Psoas muscle (tissue), 8 donors: ENCODE data around the gene ANKRD42. TPM values are rescaled to one million over a fixed set of nuclear protein-coding genes. Genes with fewer than 3 reads are reported as not detected.
"Not testable (repeated sequence)": the region's sequence is repeated elsewhere in the genome, so short reads cannot be mapped to it uniquely, and the experiment has no call there.

Source experiments
- ATAC-seq, 4 donors: fragments of 200-7000 bp; cut with Tn5 transposase; one replicate each; pipeline ENCODE4 v1.9.1; 2020; ENCODE audit warnings: moderate library complexity in 3 of 4, mild to moderate bottlenecking in 2 of 4
- DNase-seq, 2 donors: peaks; one replicate each; pipeline ENCODE4 v3.0.0-alpha.2; 2020
- H3K27ac ChIP-seq: fragments of 200-600 bp; one replicate; pipeline ENCODE4 v1.8.0; 2022
- H3K27me3 ChIP-seq, 3 donors: fragments of 200-600 bp in 1 of 3; one replicate each; pipeline versions ENCODE4 v1.6.1 to v1.8.0; 2013 to 2022; ENCODE audit warnings: low read length in 2 of 3, mild to moderate bottlenecking in 2 of 3, moderate library complexity in 1 of 3; ENCODE audit not compliant: insufficient read depth in 3 of 3
- H3K36me3 ChIP-seq, 2 donors: fragments of 200-600 bp in 1 of 2; one replicate each; pipeline versions ENCODE4 v1.6.1 to v1.8.0; 2013 to 2022; ENCODE audit warnings: low read depth in 1 of 2, mild to moderate bottlenecking in 1 of 2, moderate library complexity in 1 of 2; ENCODE audit not compliant: insufficient read depth in 1 of 2
- H3K4me1 ChIP-seq: fragments of 200-600 bp; one replicate; pipeline ENCODE4 v1.8.0; 2022
- H3K4me3 ChIP-seq: fragments of 200-600 bp; one replicate; pipeline ENCODE4 v1.8.0; 2022; ENCODE audit warnings: mild to moderate bottlenecking
- H3K9me3 ChIP-seq: fragments of 200-600 bp; one replicate; pipeline ENCODE4 v1.8.0; 2022
- CTCF ChIP-seq: fragments of 200-600 bp; IDR thresholded peaks from one replicate; pipeline ENCODE4 v1.8.0; 2022; ENCODE audit warnings: antibody characterized with exemption
- WGBS, 3 donors: extraction: QIAGEN DNeasy Blood & Tissue Kit; methylation state at CpG; one replicate each; pipeline versions ENCODE4 v1.1.6 to v1.1.7; 2013; 5-methylcytosine and 5-hydroxymethylcytosine counted together
- intact Hi-C, 2 donors: fragments of 100-400 bp; cut with DNase I; formaldehyde crosslinking; loops; one replicate each; pipeline versions ENCODE4 v1.11.0 to v1.14.2; 2022
- polyA plus RNA-seq, 3 donors: library from polyadenylated mRNA; stranded (reverse); fragments of 200-250 nt; gene quantifications; one replicate each; pipeline ENCODE4 v1.2.3, GENCODE V29; 2013
- total RNA-seq, 4 donors: library from RNA; stranded (reverse); fragmentation: NEBNext Ultra II Directional in 2 of 4; extraction: Animal tissue kit (Norgen Biotek cat#: 25700) in 2 of 4; gene quantifications; one replicate each; pipeline versions ENCODE4 v1.2.1 to v1.2.4, GENCODE V29; 2021 to 2023
- donor health status: healthy with polysubstance abuse.
- donor health status: DM: no; HTN: no; CAD: no; lungs with moderate emphysema.
- donor health status: Bipolar disorder and iron deficiency.
- donor health status: healthy.
- donor health status: DM: yes; HTN: yes; CAD: no.
- donor health status: DM: no; HTN: no; CAD: no.
- donor health status: DM: no; HTN: no; CAD: no.
- donor health status: DM: yes; HTN: yes; CAD: no.

Gene ANKRD42
- total and polyA plus RNA-seq, 7 donors = 1.6 to 9.1 (median 3.7) TPM

GRCh38 chr11:83257761-83258168 lies 64.3 kb downstream of the ANKRD42 start:
- intact Hi-C loops = no loop called here
- peaks cover 3 to 51% of the 10 kb centered on the region in 2 donors for H3K36me3 ChIP-seq
- ATAC-seq = peak in 3 of 4 donors; percentile 44 to 61 (median 60)

GRCh38 chr11:83259559-83259958 lies 66.0 kb downstream of the ANKRD42 start:
- peak overlapping the region; percentile 53 for H3K27ac ChIP-seq

More at GRCh38 chr11:83257761-83258168, 64.3 kb downstream of the ANKRD42 start:
- H3K27ac ChIP-seq = no peak overlapping the region
- peaks cover 13% of the 10 kb centered on the region for H3K4me1 ChIP-seq
- WGBS, 3 donors = 90 to 92% (median 91%) methylated on average over 3 of the region's 3 CpGs
- TF ChIP-seq CTCF = no peak
- H3K9me3 ChIP-seq = no peaks in the 10 kb centered on the region
- H3K27me3 ChIP-seq = no peaks in the 10 kb centered on the region
- no peak overlapping the region for H3K4me3 ChIP-seq
- DNase-seq = peak in 1 of 2 donors; percentile 15

GRCh38 chr11:83265331-83265730 lies 71.8 kb downstream of the ANKRD42 start:
- intact Hi-C loops = no loop called here
- Histone ChIP-seq H3K36me3 (peaks cover 7 to 77% of the 10 kb centered on the region in 2 donors), H3K4me1 (no peaks in the 10 kb centered on the region), H3K27me3 (no peaks in the 10 kb centered on the region), H3K9me3 (no peaks in the 10 kb centered on the region), H3K27ac (no peak overlapping the region), H3K4me3 (no peak overlapping the region)
- WGBS, 3 donors = 91 to 100% (median 94%) methylated on average over 1 of the region's 1 CpG
- DNase-seq (no peak), ATAC-seq (no peak)
- no peak for TF ChIP-seq CTCF

More at GRCh38 chr11:83259559-83259958, 66.0 kb downstream of the ANKRD42 start:
- 31 to 40% (median 39%) methylated on average over 1 of the region's 1 CpG for WGBS, 3 donors
- intact Hi-C loops = no loop called here
- Histone ChIP-seq H3K36me3 (peaks cover 7 to 69% of the 10 kb centered on the region in 2 donors), H3K27me3 (no peaks in the 10 kb centered on the region), H3K9me3 (no peaks in the 10 kb centered on the region), H3K4me1 (peaks cover 13% of the 10 kb centered on the region), H3K4me3 (no peak overlapping the region)
- DNase-seq = peak in 1 of 2 donors; percentile 36
- ATAC-seq = peak; percentile 75 to 98 (median 92)
- no peak for TF ChIP-seq CTCF

GRCh38 chr11:83269080-83269479 lies 75.6 kb downstream of the ANKRD42 start:
- H3K27ac ChIP-seq, ATAC-seq, H3K27me3 ChIP-seq, H3K9me3 ChIP-seq, intact Hi-C loops, H3K4me3 ChIP-seq, H3K4me1 ChIP-seq, DNase-seq: not testable (repeated sequence)
- H3K36me3 ChIP-seq = peaks cover 2 to 75% of the 10 kb centered on the region in 2 donors
- 66 to 78% (median 70%) methylated on average over 2 of the region's 2 CpGs for WGBS, 3 donors

- ATAC-seq, H3K4me3 ChIP-seq, H3K27me3 ChIP-seq, DNase-seq, intact Hi-C loops, H3K9me3 ChIP-seq, H3K27ac ChIP-seq, H3K4me1 ChIP-seq: not testable (repeated sequence)
- WGBS, 3 donors = 93 to 99% (median 98%) methylated on average over 5 of the region's 5 CpGs
- peaks cover 2 to 77% of the 10 kb centered on the region in 2 donors for H3K36me3 ChIP-seq
Measured at GRCh38 chr11:83271734-83272133, 78.2 kb downstream of the ANKRD42 start.

GRCh38 chr11:83272627-83273026 lies 79.1 kb downstream of the ANKRD42 start:
- H3K4me3 ChIP-seq = no peak overlapping the region
- intact Hi-C loops = no loop called here
- DNase-seq = no peak
- H3K36me3 ChIP-seq = peaks cover 2 to 77% of the 10 kb centered on the region in 2 donors
- TF ChIP-seq CTCF = no peak
- no peak for ATAC-seq
- H3K4me1 ChIP-seq = no peaks in the 10 kb centered on the region
- H3K9me3 ChIP-seq = no peaks in the 10 kb centered on the region
- no peak overlapping the region for H3K27ac ChIP-seq
- H3K27me3 ChIP-seq = no peaks in the 10 kb centered on the region
